GM19023 (cell line): ENCODE results near the gene BUD13.

ENCODE experiments used
- ATAC-seq: cut with Tn5 transposase; IDR thresholded peaks from one replicate; pipeline ENCODE4 v1.9.1; 2021; ENCODE audit warnings: mild to moderate bottlenecking, moderate library complexity; ENCODE audit not compliant: unreplicated experiment

The BUD13 gene

GRCh38 chr11:116792869-116793771 lies 20.3 kb upstream of the BUD13 start:
- no peak for ATAC-seq

DNA sequence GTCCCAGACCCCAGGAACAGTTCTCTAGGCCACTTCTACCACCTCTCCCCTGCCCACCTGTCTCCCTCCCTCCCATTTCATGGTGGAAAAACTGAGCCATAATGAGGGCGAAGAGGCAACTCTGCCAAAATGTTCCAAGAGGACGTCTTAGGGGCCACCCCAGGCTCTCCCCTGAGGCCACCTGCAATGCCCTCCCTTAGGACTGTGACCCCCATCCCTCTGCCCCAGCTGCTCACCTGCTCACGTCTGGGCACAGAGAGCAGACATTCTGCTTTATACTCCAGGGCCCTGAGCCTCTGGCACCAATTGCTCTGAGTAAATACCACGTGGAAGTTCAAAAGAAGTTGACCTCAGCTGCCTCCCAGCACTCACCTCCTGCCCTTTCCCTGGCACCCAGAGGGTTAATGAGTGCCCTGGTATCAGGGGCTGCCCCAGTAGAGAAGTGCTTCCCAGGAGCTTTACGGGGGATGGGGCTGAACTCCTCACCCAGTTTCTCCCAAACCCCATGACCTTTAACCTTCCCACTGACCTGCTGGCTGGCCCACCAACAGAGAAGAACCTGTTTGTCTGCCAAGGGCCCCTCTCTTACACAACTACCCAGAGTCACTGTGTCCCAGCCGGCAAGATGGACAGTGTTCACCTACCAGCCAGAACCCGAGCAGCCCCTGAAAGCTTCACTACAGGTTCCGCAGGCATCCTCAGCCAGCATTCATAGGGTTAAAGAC lies 19.5 kb upstream of the BUD13 start:
- ATAC-seq, result no peak

DNA sequence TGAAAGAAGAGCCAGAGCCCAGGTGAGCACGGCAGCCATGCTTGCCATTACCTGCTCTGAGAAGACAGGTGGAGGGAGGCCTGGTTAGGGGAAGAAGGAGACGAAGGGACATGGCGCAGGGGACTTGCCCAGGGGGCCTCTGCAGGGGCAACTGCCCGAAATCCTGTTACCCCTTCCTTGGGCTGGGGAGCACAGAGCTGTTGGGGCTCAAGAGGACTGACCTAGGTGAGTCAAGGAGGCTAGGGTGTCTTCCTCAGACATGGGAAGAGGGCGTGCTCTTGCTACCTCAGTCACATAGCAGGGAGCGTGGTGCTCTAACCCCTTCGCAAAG lies 19.0 kb upstream of the BUD13 start, which contains the start of gene APOA5:
TSS of gene APOA5 (minus strand) at position 67 of the 331 bp plus-strand sequence. CDS start at position 48, 19 bp downstream.
- no peak for ATAC-seq

GRCh38 chr11:116791002-116791812 lies 18.4 kb upstream of the BUD13 start:
- no peak for ATAC-seq

DNA sequence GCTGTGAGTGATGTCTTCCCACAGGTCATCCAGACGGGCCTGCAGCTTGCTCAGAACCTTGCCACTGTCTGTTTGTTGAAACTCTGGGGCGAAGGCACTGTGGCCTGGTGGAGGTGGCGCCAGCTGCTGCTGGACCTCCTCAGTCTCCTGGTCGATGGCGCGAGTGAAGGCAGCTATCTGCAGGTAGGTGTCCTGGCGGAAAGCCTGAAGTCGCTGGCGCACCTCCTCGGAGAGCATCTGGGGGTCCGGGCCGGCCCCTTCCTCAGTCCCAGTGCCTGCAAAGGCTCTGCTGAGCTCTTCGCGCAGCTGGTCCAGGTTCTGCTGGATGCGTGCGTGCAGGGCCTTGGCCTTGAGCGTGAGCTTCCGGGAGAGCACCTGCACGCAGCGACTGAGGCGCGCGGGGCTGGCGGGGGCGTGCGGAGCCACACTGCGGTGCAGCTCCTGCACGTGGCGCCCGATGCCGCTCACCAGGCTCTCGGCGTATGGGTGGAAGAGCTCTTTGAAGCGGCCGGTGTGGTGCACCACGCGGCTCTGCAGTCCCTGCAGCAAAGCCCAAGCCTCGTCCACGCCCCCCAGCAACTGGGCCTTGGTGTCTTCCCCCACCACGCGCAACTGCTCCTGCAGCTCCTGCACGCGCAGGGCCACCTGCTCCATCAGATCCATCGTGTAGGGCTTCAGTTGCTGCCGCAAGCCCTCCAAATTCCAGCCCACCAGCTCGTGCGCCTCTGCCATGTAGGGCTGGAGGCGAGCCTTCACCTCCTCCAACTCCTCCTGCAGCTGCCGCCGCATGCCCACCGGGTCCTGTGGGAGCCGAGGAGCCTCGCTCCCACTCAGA lies 17.6 kb upstream of the BUD13 start:
- no peak for ATAC-seq

DNA sequence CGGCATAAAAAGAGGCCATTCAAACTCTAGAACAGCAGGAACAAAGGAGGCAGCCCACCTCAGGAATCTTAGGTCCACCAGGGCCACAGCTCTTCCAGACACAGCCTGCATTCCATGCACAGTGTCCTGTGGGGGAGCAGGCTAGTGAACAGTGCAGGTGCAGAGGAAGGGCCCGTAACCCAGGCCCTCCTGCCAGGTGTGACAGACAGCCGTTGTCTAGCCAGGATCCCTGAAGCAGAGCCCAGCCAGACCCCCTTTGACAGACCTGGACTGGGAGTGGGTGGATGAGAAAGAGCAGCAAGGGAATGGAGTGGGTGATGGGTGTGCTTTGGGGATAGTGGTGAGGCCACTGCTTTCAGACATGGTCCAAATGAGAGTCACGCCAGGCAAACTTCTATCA lies 16.2 kb upstream of the BUD13 start:
- ATAC-seq, result no peak

DNA sequence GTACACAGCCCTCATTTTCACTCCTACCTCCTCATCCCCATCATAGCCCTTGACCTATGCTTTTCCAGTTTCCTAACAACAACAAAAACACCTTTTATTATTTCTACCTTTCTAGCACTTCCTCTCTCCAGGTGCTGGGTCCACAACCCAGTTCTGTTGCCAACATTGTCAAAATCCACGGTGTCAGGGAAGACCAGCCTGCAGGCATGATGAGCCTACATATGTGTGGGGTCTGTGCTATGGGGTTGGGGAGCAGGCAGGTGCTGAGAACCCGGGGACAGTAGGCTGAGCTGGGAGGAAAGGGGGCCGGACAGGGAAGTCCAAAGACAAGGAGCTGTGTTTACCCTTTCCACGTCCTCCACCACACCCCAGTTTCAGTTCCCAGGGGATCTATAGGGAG lies 15.7 kb upstream of the BUD13 start:
- no peak for ATAC-seq

GRCh38 chr11:116787786-116788486 lies 15.1 kb upstream of the BUD13 start, which contains the start of gene ZPR1:
Gene ZPR1 (minus strand): TSS chr11:116788023. CDS start chr11:116787990, 33 bp downstream.
- peak; percentile 83 for ATAC-seq

GRCh38 chr11:116787436-116787785 lies 14.6 kb upstream of the BUD13 start:
- no peak for ATAC-seq

GRCh38 chr11:116786966-116787365 lies 14.2 kb upstream of the BUD13 start:
- ATAC-seq, result no peak

- no peak for ATAC-seq
Measured at GRCh38 chr11:116786326-116786725, 13.5 kb upstream of the BUD13 start.

- no peak for ATAC-seq
Measured at GRCh38 chr11:116782728-116783127, 9.9 kb upstream of the BUD13 start.

DNA sequence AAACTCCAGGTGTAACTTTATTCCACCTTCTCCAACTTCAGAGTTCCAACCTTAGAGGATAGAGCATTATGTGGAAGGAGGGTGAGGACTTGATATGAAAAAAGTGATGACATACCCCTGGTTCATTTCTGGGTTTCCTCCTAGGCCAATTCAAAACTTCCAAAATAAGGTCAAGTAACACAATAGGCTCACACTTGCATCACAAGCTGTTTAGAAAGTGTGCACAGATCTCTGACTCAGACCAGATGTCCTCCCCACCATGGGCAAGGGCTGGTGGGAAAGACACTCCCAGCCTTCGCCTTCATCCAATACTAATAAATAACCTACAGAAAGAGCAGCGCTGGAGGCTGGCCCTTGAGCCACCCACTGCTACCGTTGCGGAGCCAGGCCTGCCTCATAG lies 5.8 kb upstream of the BUD13 start:
- ATAC-seq, result no peak

- no peak for ATAC-seq
Measured at GRCh38 chr11:116777056-116777455, 4.3 kb upstream of the BUD13 start.

GRCh38 chr11:116776522-116776984 lies 3.8 kb upstream of the BUD13 start:
- ATAC-seq, result no peak

DNA sequence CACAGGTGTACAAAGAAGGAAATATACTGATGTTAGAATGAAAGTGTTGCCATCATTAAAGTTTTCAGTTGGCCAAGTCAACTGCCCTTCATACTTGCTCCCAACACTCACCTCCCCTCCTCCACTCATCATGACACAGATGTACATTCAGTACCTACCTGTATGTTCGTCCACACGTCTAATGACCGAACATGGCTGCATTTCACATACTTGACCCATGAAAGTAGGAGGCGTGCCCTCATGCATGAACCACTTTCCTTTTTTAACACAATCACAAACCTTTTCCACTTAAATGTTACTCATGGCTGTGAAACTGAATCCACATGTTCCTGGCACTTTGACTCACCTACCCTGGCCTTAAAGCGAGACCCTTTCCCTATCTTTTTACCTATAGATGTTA lies 3.2 kb upstream of the BUD13 start:
- ATAC-seq, result no peak

DNA sequence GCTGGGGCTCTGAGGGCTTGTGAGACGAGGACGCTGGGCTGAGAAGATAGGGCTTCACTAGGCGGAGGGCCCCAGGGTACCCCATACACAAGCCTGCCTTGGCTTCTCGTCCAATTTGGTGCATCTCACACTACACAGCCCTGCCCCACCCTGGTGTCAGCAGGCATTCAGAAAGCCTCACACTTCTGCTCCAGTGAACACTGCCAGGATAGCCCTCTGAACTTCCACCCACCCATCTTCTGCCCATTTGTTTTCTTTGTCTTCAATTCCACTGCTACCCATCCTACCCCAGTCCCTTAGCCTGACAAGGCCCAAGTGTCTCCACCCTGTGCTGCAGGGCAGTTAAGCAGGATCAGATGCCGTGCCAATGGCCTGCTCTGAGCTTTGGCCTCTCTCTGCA lies 1.9 kb upstream of the BUD13 start:
- ATAC-seq, result no peak

- ATAC-seq, result peak; percentile 47
Measured at GRCh38 chr11:116773203-116774097, 663 bp upstream of the BUD13 start.

DNA sequence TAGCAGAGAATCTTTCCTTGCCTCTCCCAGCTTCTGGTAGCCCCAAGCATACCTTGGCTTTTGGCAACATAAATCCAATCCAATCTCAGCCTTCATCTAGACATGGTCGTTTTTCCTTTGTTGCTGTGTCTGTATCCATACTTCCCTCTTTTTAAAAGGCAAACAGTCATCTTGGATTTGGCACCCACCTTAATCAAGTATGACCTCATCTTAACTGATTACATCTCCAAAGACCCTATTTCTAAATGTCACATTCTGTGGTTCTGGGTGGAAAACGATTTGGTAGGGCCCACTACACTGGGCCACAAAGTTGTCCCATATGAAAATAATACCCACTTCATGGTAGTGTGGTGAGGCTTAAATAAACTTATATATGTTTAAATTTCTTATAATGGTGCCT lies 852 bp downstream of the BUD13 start:
- no peak for ATAC-seq
